Measurements from ENCODE around the gene INSYN1. TPM values are rescaled to one million over a fixed set of nuclear protein-coding genes. Genes with fewer than 3 reads are reported as not detected.
A peak's percentile ranks its signal among the peaks of the same experiment; 100 is the strongest.

INSYN1 gene
- total RNA-seq, 1 donor from 2014 or later: 4.8 TPM

- no peak overlapping the region for H3K27ac Mint-ChIP-seq (ENCODE audit: unreplicated experiment)
- H3K9me3 Mint-ChIP-seq (ENCODE audit: unreplicated experiment): no peaks in the 10 kb centered on the region
- no peak for TF ChIP-seq CTCF (IDR thresholded peaks at IDR 0.05; ENCODE audit: unreplicated experiment)
- DNase-seq (ENCODE audit: low spot score): no peak
- H3K4me1 Mint-ChIP-seq (ENCODE audit: unreplicated experiment): peaks cover 11% of the 10 kb centered on the region
- H3K27me3 Mint-ChIP-seq (ENCODE audit: unreplicated experiment): peaks cover 11% of the 10 kb centered on the region
- H3K4me3 Mint-ChIP-seq (ENCODE audit: unreplicated experiment): no peak overlapping the region
- H3K36me3 Mint-ChIP-seq (ENCODE audit: low read depth, unreplicated experiment): no peaks in the 10 kb centered on the region
Observed at GRCh38 chr15:73756390-73756789, 3.2 kb upstream of the INSYN1 start.

GRCh38 chr15:73755946-73756345 lies 2.8 kb upstream of the INSYN1 start:
- Mint-ChIP-seq H3K9me3 (ENCODE audit: unreplicated experiment) (no peaks in the 10 kb centered on the region), H3K27ac (ENCODE audit: unreplicated experiment) (no peak overlapping the region), H3K27me3 (ENCODE audit: unreplicated experiment) (peaks cover 11% of the 10 kb centered on the region), H3K4me1 (ENCODE audit: unreplicated experiment) (peaks cover 11% of the 10 kb centered on the region), H3K4me3 (ENCODE audit: unreplicated experiment) (no peak overlapping the region), H3K36me3 (ENCODE audit: low read depth, unreplicated experiment) (no peaks in the 10 kb centered on the region)
- no peak for DNase-seq (ENCODE audit: low spot score)
- TF ChIP-seq CTCF (IDR thresholded peaks at IDR 0.05; ENCODE audit: unreplicated experiment): no peak

GRCh38 chr15:73755481-73755880 lies 2.3 kb upstream of the INSYN1 start:
- H3K4me3 Mint-ChIP-seq (ENCODE audit: unreplicated experiment): no peak overlapping the region
- no peak overlapping the region for H3K27ac Mint-ChIP-seq (ENCODE audit: unreplicated experiment)
- H3K4me1 Mint-ChIP-seq (ENCODE audit: unreplicated experiment): peaks cover 11% of the 10 kb centered on the region
- H3K27me3 Mint-ChIP-seq (ENCODE audit: unreplicated experiment): peaks cover 13% of the 10 kb centered on the region
- H3K36me3 Mint-ChIP-seq (ENCODE audit: low read depth, unreplicated experiment): no peaks in the 10 kb centered on the region
- H3K9me3 Mint-ChIP-seq (ENCODE audit: unreplicated experiment): no peaks in the 10 kb centered on the region
- no peak for TF ChIP-seq CTCF (IDR thresholded peaks at IDR 0.05; ENCODE audit: unreplicated experiment)
- DNase-seq (ENCODE audit: low spot score): no peak

- Mint-ChIP-seq H3K9me3 (ENCODE audit: unreplicated experiment) (no peaks in the 10 kb centered on the region), H3K36me3 (ENCODE audit: low read depth, unreplicated experiment) (no peaks in the 10 kb centered on the region), H3K4me1 (ENCODE audit: unreplicated experiment) (peaks cover 11% of the 10 kb centered on the region), H3K27ac (ENCODE audit: unreplicated experiment) (no peak overlapping the region), H3K4me3 (ENCODE audit: unreplicated experiment) (peak overlapping the region; percentile 85), H3K27me3 (ENCODE audit: unreplicated experiment) (peaks cover 13% of the 10 kb centered on the region)
- no peak for DNase-seq (ENCODE audit: low spot score)
- TF ChIP-seq CTCF (IDR thresholded peaks at IDR 0.05; ENCODE audit: unreplicated experiment): no peak
Observed at GRCh38 chr15:73754461-73754860, 1.3 kb upstream of the INSYN1 start.

- peaks cover 15% of the 10 kb centered on the region for H3K27me3 Mint-ChIP-seq (ENCODE audit: unreplicated experiment)
- peak; percentile 27 for DNase-seq (ENCODE audit: low spot score)
- no peaks in the 10 kb centered on the region for H3K36me3 Mint-ChIP-seq (ENCODE audit: low read depth, unreplicated experiment)
- peaks cover 11% of the 10 kb centered on the region for H3K4me1 Mint-ChIP-seq (ENCODE audit: unreplicated experiment)
- H3K9me3 Mint-ChIP-seq (ENCODE audit: unreplicated experiment): no peaks in the 10 kb centered on the region
- TF ChIP-seq CTCF (IDR thresholded peaks at IDR 0.05; ENCODE audit: unreplicated experiment): no peak
- H3K27ac Mint-ChIP-seq (ENCODE audit: unreplicated experiment): no peak overlapping the region
- H3K4me3 Mint-ChIP-seq (ENCODE audit: unreplicated experiment): no peak overlapping the region
Observed at GRCh38 chr15:73752806-73753193, 351 bp downstream of the INSYN1 start.
